A549 (cell line): ENCODE results near the gene FIZ1.

Experiments used
- BHLHE40 ChIP-seq: IDR thresholded peaks from 2 replicates; pipeline ENCODE4 v1.6.1; 2012; ENCODE audit warnings: low read depth, low read length, inconsistent platforms
- CHD4 ChIP-seq: fragments of 200-600 bp; sonication (generic); IDR thresholded peaks from 2 replicates; pipeline ENCODE4 v1.6.1; 2016; ENCODE audit warnings: antibody characterized with exemption, mild to moderate bottlenecking, borderline replicate concordance
- CTCF ChIP-seq: fragments of >200 bp; sonication (Bioruptor Twin); formaldehyde crosslinking; IDR thresholded peaks from 3 replicates; pipeline ENCODE4 v1.5.1; 2016
- FOSB ChIP-seq: fragments of 250-450 bp; sonication (Bioruptor Pico); IDR thresholded peaks from 2 replicates; pipeline ENCODE4 v1.5.0; 2020; ENCODE audit warnings: mild to moderate bottlenecking, moderate library complexity
- HEYL ChIP-seq: fragments of 250-450 bp; sonication (Bioruptor Pico); IDR thresholded peaks from 2 replicates; pipeline ENCODE4 v1.8.0; 2021; ENCODE audit warnings: mild to moderate bottlenecking, moderate library complexity
- HOXA7 ChIP-seq: fragments of 250-450 bp; sonication (Bioruptor Pico); IDR thresholded peaks from 2 replicates; pipeline ENCODE4 v1.5.0; 2020; ENCODE audit warnings: mild to moderate bottlenecking, moderate library complexity
- KDM1A ChIP-seq: fragments of 200-600 bp; sonication (generic); IDR thresholded peaks from 2 replicates; pipeline ENCODE4 v1.6.1; 2016; ENCODE audit warnings: low read depth, mild to moderate bottlenecking
- MYC ChIP-seq: IDR thresholded peaks from 2 replicates; pipeline ENCODE4 v1.6.1; 2012; ENCODE audit warnings: mild to moderate bottlenecking, inconsistent platforms, low read length, improper control_type of control experiment, borderline replicate concordance
- POLR2A ChIP-seq: IDR thresholded peaks from 2 replicates; pipeline ENCODE4 v1.6.1; 2012; ENCODE audit warnings: mild to moderate bottlenecking, low read length
- ZSCAN20 ChIP-seq: fragments of 250-450 bp; sonication (Bioruptor Pico); IDR thresholded peaks from 2 replicates; pipeline ENCODE4 v1.8.0; 2022; ENCODE audit warnings: mild to moderate bottlenecking, moderate library complexity

GRCh38 chr19:55585658-55586339, 13.5 kb downstream of the FIZ1 start:
- TF ChIP-seq CHD4: no peak
- TF ChIP-seq CTCF: no peak
- TF ChIP-seq POLR2A: no peak
- TF ChIP-seq HEYL (CRISPR knock-in tag): no peak
- no peak for TF ChIP-seq FOSB (CRISPR knock-in tag)
- TF ChIP-seq MYC: no peak
- TF ChIP-seq HOXA7 (CRISPR knock-in tag): no peak
- TF ChIP-seq BHLHE40: no peak
- TF ChIP-seq ZSCAN20 (CRISPR knock-in tag): no peak
- TF ChIP-seq KDM1A: no peak
